HG03025 (cell line): ENCODE data around the gene FAM184A.

Experiments
- ATAC-seq: cut with Tn5 transposase; IDR thresholded peaks from one replicate; pipeline ENCODE4 v1.9.1; 2021; ENCODE audit warnings: mild to moderate bottlenecking, moderate library complexity; ENCODE audit not compliant: unreplicated experiment, low FRiP score

FAM184A gene

GRCh38 chr6:118974790-118975189, 103.7 kb downstream of the FAM184A start:
- no peak for ATAC-seq

GRCh38 chr6:118971682-118972081, 106.8 kb downstream of the FAM184A start:
- no peak for ATAC-seq

- no peak for ATAC-seq
These were observed 107.6 kb downstream of the FAM184A start for GRCh38 chr6:118970866-118971265.

- ATAC-seq: no peak
These were observed 110.0 kb downstream of the FAM184A start for GRCh38 chr6:118968416-118968815.

GRCh38 chr6:118967239-118967638, 111.2 kb downstream of the FAM184A start:
- no peak for ATAC-seq

- ATAC-seq: no peak
These were observed 112.6 kb downstream of the FAM184A start for GRCh38 chr6:118965843-118966370.

- ATAC-seq: no peak
These were observed 113.1 kb downstream of the FAM184A start for GRCh38 chr6:118965371-118965770.

- no peak for ATAC-seq
These were observed 115.5 kb downstream of the FAM184A start for GRCh38 chr6:118963003-118963402.

- ATAC-seq: no peak
These were observed 118.6 kb downstream of the FAM184A start for GRCh38 chr6:118959903-118960302.

- ATAC-seq: no peak
These were observed 125.1 kb downstream of the FAM184A start for GRCh38 chr6:118953391-118953790.

GRCh38 chr6:118952683-118953082, 125.8 kb downstream of the FAM184A start:
- ATAC-seq: no peak

GRCh38 chr6:118945217-118945616, 133.2 kb downstream of the FAM184A start:
- ATAC-seq: no peak

- ATAC-seq: no peak
These were observed 137.7 kb downstream of the FAM184A start for GRCh38 chr6:118940770-118941169.

GRCh38 chr6:118939683-118940082, 138.8 kb downstream of the FAM184A start:
- ATAC-seq: no peak

- no peak for ATAC-seq
These were observed 142.3 kb downstream of the FAM184A start for GRCh38 chr6:118935978-118936703.

- no peak for ATAC-seq
These were observed 143.2 kb downstream of the FAM184A start for GRCh38 chr6:118935331-118935668.

GRCh38 chr6:118934461-118935330, 143.8 kb downstream of the FAM184A start, which contains the start of gene MCM9:
Gene MCM9 (minus strand): TSS chr6:118935159. CDS start chr6:118931723, 3,436 bp downstream.
- peak; percentile 95 for ATAC-seq

- ATAC-seq: peak; percentile 1
These were observed 144.5 kb downstream of the FAM184A start for GRCh38 chr6:118933855-118934460.

- ATAC-seq: no peak
These were observed 146.0 kb downstream of the FAM184A start for GRCh38 chr6:118932421-118932820.

- ATAC-seq: no peak
These were observed 147.0 kb downstream of the FAM184A start for GRCh38 chr6:118931436-118931835.

GRCh38 chr6:118930680-118931079, 147.8 kb downstream of the FAM184A start:
- no peak for ATAC-seq
